Suprapubic skin (tissue), 4 donors: ENCODE data around the gene NCMAP. TPM values are rescaled to one million over a fixed set of nuclear protein-coding genes. Genes with fewer than 3 reads are reported as not detected.

Experiments
- DNase-seq, 2 donors: peaks; one replicate each; pipeline ENCODE4 v3.0.0-alpha.2; 2019; ENCODE audit warnings: low spot score in 2 of 2
- H3K27ac ChIP-seq: fragments of 200-600 bp; sonication (generic); one replicate; pipeline ENCODE4 v1.5.1; 2019
- H3K27me3 ChIP-seq: fragments of 200-600 bp; sonication (generic); one replicate; pipeline ENCODE4 v1.5.1; 2019
- H3K36me3 ChIP-seq: fragments of 200-600 bp; sonication (generic); one replicate; pipeline ENCODE4 v1.5.1; 2019
- H3K4me1 ChIP-seq: fragments of 200-600 bp; sonication (generic); one replicate; pipeline ENCODE4 v1.5.1; 2019
- H3K4me3 ChIP-seq: fragments of 200-600 bp; sonication (generic); one replicate; pipeline ENCODE4 v1.5.1; 2019; ENCODE audit warnings: mild to moderate bottlenecking
- H3K9me3 ChIP-seq: fragments of 200-600 bp; sonication (generic); one replicate; pipeline ENCODE4 v1.5.1; 2019
- EP300 ChIP-seq: sonication (generic); formaldehyde crosslinking; IDR thresholded peaks from one replicate; pipeline ENCODE4 v1.6.1; 2017; ENCODE audit warnings: antibody characterized with exemption
- POLR2A ChIP-seq, 2 donors: fragments of 450-650 bp; IDR thresholded peaks; one replicate each; pipeline ENCODE4 v1.6.1; 2017; ENCODE audit warnings: antibody characterized with exemption in 2 of 2, mild to moderate bottlenecking in 2 of 2, moderate library complexity in 2 of 2
- POLR2AphosphoS5 ChIP-seq, 3 donors: sonication (generic); formaldehyde crosslinking; IDR thresholded peaks; one replicate each; pipeline ENCODE4 v1.6.1; 2017; ENCODE audit warnings: antibody characterized with exemption in 3 of 3
- WGBS: methylation state at CpG from one replicate; pipeline ENCODE4 v1.1.5; 2018; 5-methylcytosine and 5-hydroxymethylcytosine counted together
- total RNA-seq, 4 donors: library from RNA; depleted of rRNA; stranded (reverse); fragments of >200 nt; gene quantifications; one replicate each; pipeline ENCODE4 v1.1.0, GENCODE V29; 2016
- TF ChIP-seq, protein P1 (sequence below), 2 donors: fragments of 200-600 bp in 1 of 2; fragments of 450-650 bp in 1 of 2; sonication (generic) in 1 of 2; IDR thresholded peaks; one replicate each; pipeline ENCODE4 v1.5.1; 2016 to 2019; ENCODE audit warnings: antibody characterized with exemption in 2 of 2, mild to moderate bottlenecking in 1 of 2, moderate library complexity in 1 of 2

NCMAP gene
- total RNA-seq, 4 donors from 2014 or later = 0.24 to 1.1 (median 0.34) TPM; not detected in 1

DNA sequence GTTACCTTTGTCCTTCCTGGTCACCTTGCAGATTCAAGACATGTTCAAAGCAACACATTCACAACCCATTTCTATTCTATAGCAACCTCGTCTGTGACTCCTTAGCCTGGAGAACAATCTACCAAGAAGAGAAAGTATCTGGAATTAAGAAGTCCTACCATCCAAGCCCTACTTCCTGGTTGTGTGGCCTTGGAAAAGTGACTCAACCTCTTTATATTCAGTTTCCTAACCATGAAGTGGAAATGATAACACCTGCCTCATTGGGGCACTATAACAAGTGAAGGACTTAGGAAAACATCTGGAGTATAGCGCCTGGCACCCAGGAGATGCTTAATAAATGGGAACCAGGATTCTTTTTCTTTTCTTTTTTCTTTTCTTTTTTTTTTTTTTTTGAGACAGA lies 50.7 kb downstream of the NCMAP start:
- 88% methylated on average over 2 of the region's 2 CpGs for WGBS
- DNase-seq = no peak
- H3K9me3 ChIP-seq = no peaks in the 10 kb centered on the region

DNA sequence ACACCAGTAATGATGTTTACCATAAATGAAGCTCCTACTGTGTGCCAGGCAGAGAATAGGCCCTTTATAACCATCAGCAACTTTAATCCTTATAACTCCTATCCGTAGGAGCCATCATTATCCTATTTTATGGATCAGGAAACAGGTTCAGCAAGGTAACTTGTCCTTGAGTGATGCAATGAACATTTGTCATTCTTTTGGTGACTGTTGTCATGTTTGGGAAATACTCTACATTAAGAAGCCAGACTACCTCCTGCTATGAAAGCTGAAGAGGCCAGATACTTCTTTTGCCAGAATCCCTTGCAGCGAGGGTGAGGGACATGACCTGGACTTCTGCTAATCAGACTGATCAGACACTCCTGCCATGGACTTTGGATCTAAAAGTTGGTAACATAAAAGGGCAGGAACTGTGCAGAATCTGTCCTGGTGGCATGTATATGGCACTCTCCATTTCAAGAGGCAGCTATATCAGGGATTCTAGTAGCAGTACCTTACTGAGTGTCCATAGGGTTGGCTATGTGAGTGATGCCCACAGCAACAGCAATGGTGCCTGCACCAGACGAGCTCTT lies 54.1 kb downstream of the NCMAP start:
- no peaks in the 10 kb centered on the region for H3K36me3 ChIP-seq
- TF ChIP-seq EP300 (no peak), POLR2AphosphoS5 (IDR thresholded peaks at IDR 0.05) (no peak), POLR2A (IDR thresholded peaks at IDR 0.05) (no peak)
- TF ChIP-seq, protein P1, sequence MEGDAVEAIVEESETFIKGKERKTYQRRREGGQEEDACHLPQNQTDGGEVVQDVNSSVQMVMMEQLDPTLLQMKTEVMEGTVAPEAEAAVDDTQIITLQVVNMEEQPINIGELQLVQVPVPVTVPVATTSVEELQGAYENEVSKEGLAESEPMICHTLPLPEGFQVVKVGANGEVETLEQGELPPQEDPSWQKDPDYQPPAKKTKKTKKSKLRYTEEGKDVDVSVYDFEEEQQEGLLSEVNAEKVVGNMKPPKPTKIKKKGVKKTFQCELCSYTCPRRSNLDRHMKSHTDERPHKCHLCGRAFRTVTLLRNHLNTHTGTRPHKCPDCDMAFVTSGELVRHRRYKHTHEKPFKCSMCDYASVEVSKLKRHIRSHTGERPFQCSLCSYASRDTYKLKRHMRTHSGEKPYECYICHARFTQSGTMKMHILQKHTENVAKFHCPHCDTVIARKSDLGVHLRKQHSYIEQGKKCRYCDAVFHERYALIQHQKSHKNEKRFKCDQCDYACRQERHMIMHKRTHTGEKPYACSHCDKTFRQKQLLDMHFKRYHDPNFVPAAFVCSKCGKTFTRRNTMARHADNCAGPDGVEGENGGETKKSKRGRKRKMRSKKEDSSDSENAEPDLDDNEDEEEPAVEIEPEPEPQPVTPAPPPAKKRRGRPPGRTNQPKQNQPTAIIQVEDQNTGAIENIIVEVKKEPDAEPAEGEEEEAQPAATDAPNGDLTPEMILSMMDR (IDR thresholded peaks at IDR 0.05) = no peak
- no peaks in the 10 kb centered on the region for H3K9me3 ChIP-seq
- 50% methylated on average over 2 of the region's 3 CpGs for WGBS
- no peak for DNase-seq
- no peak overlapping the region for H3K27ac ChIP-seq
- H3K4me1 ChIP-seq = no peaks in the 10 kb centered on the region
- no peak overlapping the region for H3K4me3 ChIP-seq
- no peaks in the 10 kb centered on the region for H3K27me3 ChIP-seq

More for the DNA sequence above, 50.7 kb downstream of the NCMAP start:
- no peaks in the 10 kb centered on the region for H3K36me3 ChIP-seq
- H3K4me1 ChIP-seq = no peaks in the 10 kb centered on the region
- no peaks in the 10 kb centered on the region for H3K27me3 ChIP-seq
- no peak overlapping the region for H3K4me3 ChIP-seq
- no peak overlapping the region for H3K27ac ChIP-seq
- TF ChIP-seq, protein P1 (IDR thresholded peaks at IDR 0.05) = no peak
- TF ChIP-seq EP300 (no peak), POLR2A (IDR thresholded peaks at IDR 0.05) (no peak), POLR2AphosphoS5 (IDR thresholded peaks at IDR 0.05) (no peak)

DNA sequence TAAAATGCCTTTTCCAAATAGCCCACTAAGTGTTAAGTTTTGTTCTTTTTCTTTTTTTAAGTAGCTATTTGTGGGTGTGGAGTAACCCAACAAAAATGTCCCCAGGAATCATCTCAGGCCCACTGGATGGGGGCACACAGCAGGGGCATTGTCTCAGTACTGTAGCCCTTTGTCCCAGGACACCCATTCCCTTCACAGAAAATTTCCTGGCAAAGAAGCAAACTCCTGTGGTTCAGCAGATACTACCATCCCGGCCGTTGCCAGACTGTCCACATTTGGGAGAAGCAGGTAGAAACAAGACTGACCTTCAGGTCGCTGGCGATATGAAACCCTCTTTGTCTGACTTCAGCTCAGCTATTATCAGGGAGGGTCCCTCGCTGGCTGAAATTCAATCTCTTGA lies 63.5 kb downstream of the NCMAP start:
- Histone ChIP-seq H3K9me3 (no peaks in the 10 kb centered on the region), H3K36me3 (no peaks in the 10 kb centered on the region), H3K4me3 (no peak overlapping the region), H3K27ac (peak overlapping the region; percentile 29), H3K27me3 (peaks cover 4% of the 10 kb centered on the region), H3K4me1 (no peaks in the 10 kb centered on the region)
- no peak for DNase-seq
- WGBS = 67% methylated on average over 5 of the region's 5 CpGs
- TF ChIP-seq POLR2A (IDR thresholded peaks at IDR 0.05) (no peak), POLR2AphosphoS5 (IDR thresholded peaks at IDR 0.05) (no peak), EP300 (no peak)
- TF ChIP-seq, protein P1 (IDR thresholded peaks at IDR 0.05) = no peak

DNA sequence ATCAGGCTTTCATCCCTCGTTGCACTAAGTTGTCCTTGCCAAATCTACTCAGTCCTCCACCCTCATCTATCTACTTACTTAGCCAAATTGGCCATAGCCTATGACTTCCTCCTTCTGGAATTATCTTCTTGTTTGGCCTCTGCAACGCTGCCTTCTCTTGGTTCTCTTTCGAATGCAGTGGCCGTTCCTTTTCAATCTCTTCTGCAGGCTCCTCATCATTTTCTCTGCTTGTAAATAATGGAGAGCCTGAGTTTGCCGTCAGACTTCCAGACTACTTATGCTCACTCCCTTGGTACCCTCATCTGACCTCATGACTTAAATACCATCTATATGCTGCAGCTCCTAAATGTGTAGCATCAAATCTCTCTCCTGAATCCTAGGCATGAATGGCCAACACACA lies 64.8 kb downstream of the NCMAP start:
- Histone ChIP-seq H3K4me1 (no peaks in the 10 kb centered on the region), H3K9me3 (no peaks in the 10 kb centered on the region), H3K36me3 (no peaks in the 10 kb centered on the region), H3K27ac (no peak overlapping the region), H3K27me3 (peaks cover 4% of the 10 kb centered on the region), H3K4me3 (no peak overlapping the region)
- WGBS = 62% methylated on average over 5 of the region's 5 CpGs
- no peak for DNase-seq
- TF ChIP-seq EP300 (no peak), POLR2AphosphoS5 (IDR thresholded peaks at IDR 0.05) (no peak), POLR2A (IDR thresholded peaks at IDR 0.05) (no peak)
- TF ChIP-seq, protein P1 (IDR thresholded peaks at IDR 0.05) = no peak

DNA sequence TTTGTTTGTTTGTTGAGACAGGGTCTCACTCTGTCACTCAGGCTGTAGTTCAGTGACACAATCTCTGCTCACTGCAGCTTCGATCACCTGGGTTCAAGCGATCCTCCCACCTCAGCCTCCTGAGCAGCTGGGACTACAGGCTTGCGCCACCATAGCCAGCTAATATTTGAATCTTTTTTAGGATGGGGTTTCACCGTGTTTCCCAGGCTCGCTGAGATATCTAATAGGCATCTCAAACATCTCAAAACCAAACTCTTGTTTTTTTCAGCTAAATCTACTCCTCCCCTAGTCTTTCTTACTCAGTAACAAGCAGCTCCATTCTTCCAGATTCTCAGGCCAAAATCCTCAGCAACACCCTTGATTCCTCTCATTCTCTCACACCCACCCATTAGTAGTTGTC lies 65.2 kb downstream of the NCMAP start:
- 79% methylated on average over 5 of the region's 5 CpGs for WGBS
- Histone ChIP-seq H3K9me3 (no peaks in the 10 kb centered on the region), H3K27me3 (peaks cover 4% of the 10 kb centered on the region), H3K36me3 (no peaks in the 10 kb centered on the region), H3K4me1 (no peaks in the 10 kb centered on the region), H3K27ac (no peak overlapping the region), H3K4me3 (no peak overlapping the region)
- no peak for DNase-seq
- TF ChIP-seq EP300 (no peak), POLR2A (IDR thresholded peaks at IDR 0.05) (no peak)
- TF ChIP-seq, protein P1 (IDR thresholded peaks at IDR 0.05) = no peak
